Adrenal gland (tissue), 12 donors: ENCODE data around the gene TEN1. TPM values are rescaled to one million over a fixed set of nuclear protein-coding genes. Genes with fewer than 3 reads are reported as not detected.

Source experiments
- DNase-seq, 7 donors: peaks; one replicate each; pipeline ENCODE4 v3.0.0-alpha.2; 2019 to 2020
- H3K27ac ChIP-seq, 5 donors: fragments of 200-600 bp; sonication (generic) in 4 of 5; 1 replicate in 3 of 5; 2 replicates in 2 of 5; pipeline versions ENCODE4 v1.5.1 to v1.8.0; 2016 to 2020; ENCODE audit warnings: mild to moderate bottlenecking in 1 of 5
- H3K27me3 ChIP-seq: fragments of 200-600 bp; 2 replicates; pipeline ENCODE4 v1.8.0; 2021
- H3K36me3 ChIP-seq, 2 donors: fragments of 200-600 bp; replicated peaks in 1 of 2; 1 replicate in 1 of 2; 2 replicates in 1 of 2; pipeline versions ENCODE4 v1.5.1 to v1.8.0; 2018 to 2022
- H3K4me1 ChIP-seq, 2 donors: fragments of 200-600 bp; replicated peaks in 1 of 2; 1 replicate in 1 of 2; 2 replicates in 1 of 2; pipeline versions ENCODE4 v1.5.1 to v1.8.0; 2018 to 2021
- H3K4me3 ChIP-seq, 4 donors: fragments of 200-600 bp; sonication (generic) in 3 of 4; one replicate each; pipeline ENCODE4 v1.5.1; 2016 to 2018
- H3K9me3 ChIP-seq, 3 donors: fragments of 200-600 bp; sonication (generic) in 1 of 3; replicated peaks in 1 of 3; 1 replicate in 2 of 3; 2 replicates in 1 of 3; pipeline versions ENCODE4 v1.5.1 to v1.8.0; 2016 to 2021
- POLR2A ChIP-seq, 2 donors: fragments of 450-650 bp; IDR thresholded peaks; one replicate each; pipeline ENCODE4 v1.6.1; 2017; ENCODE audit warnings: antibody characterized with exemption in 2 of 2, mild to moderate bottlenecking in 2 of 2, moderate library complexity in 1 of 2
- WGBS, 4 donors: extraction: QIAGEN DNeasy Blood & Tissue Kit in 2 of 4; methylation state at CpG; one replicate each; pipeline versions ENCODE4 v1.1.5 to v1.1.7; 2013 to 2017; 5-methylcytosine and 5-hydroxymethylcytosine counted together
- intact Hi-C, 2 donors: fragments of 100-400 bp; cut with DNase I; formaldehyde crosslinking; loops; one replicate each; pipeline versions ENCODE4 v1.14.1 to v1.15.0; 2022 to 2023
- polyA plus RNA-seq, 3 donors: library from polyadenylated mRNA; stranded (reverse); fragments of 200-250 nt in 2 of 3; fragments of 350-450 nt in 1 of 3; fragmentation: Illumina TruSeq in 1 of 3; extraction: RNeasy Lipid Tissue Mini Kit (QIAGEN cat#74804) in 1 of 3; gene quantifications; one replicate each; pipeline ENCODE4 v1.2.3, GENCODE V29; 2013 to 2014
- total RNA-seq, 9 donors: library from RNA; depleted of rRNA in 4 of 9; stranded (reverse); fragments of >200 nt in 4 of 9; fragments of 120-200 nt in 1 of 9; fragmentation: NEBNext Ultra II Directional in 1 of 9; extraction: Animal tissue kit (Norgen Biotek cat#: 25700) in 1 of 9; gene quantifications; one replicate each; pipeline versions ENCODE4 v1.1.0 to v1.2.4, GENCODE V29; 2013 to 2023
- TF ChIP-seq, protein P1 (sequence below), 6 experiments: fragments of 450-650 bp in 4 of 6; fragments of 200-600 bp in 2 of 6; sonication (generic) in 1 of 6; IDR thresholded peaks; 1 replicate in 5 of 6; 2 replicates in 1 of 6; pipeline versions ENCODE4 v1.5.1 to v1.8.0; 2016 to 2021; ENCODE audit warnings: antibody characterized with exemption in 6 of 6, mild to moderate bottlenecking in 2 of 6, moderate library complexity in 1 of 6
- donor health status: healthy with polysubstance abuse.
- donor health status: Bipolar disorder and iron deficiency.
- donor health status: DM: yes; HTN: yes; CAD: no.
- donor health status: DM: no; HTN: no; CAD: no.
- donor health status: DM: no; HTN: no; CAD: no.
- donor health status: DM: yes; HTN: yes; CAD: no.

Gene TEN1
- total and polyA plus RNA-seq, 12 donors, result 8.7 to 40.0 (median 25.8) TPM

GRCh38 chr17:76032780-76033108 is 53.7 kb downstream of the TEN1 start:
- H3K36me3 ChIP-seq, result no peaks in the 10 kb centered on the region
- H3K4me3 ChIP-seq, result no peak overlapping the region
- no peaks in the 10 kb centered on the region for H3K9me3 ChIP-seq
- H3K27ac ChIP-seq, result no peak overlapping the region
- 50 to 78% (median 65%) methylated on average over 5 of the region's 5 CpGs for WGBS, 4 donors
- H3K4me1 ChIP-seq, result peaks cover 7 to 27% of the 10 kb centered on the region in 2 donors
- no peaks in the 10 kb centered on the region for H3K27me3 ChIP-seq
- intact Hi-C loops, result no loop called here
- peak in 1 of 7 donors; percentile 52 for DNase-seq
- TF ChIP-seq, protein P1, sequence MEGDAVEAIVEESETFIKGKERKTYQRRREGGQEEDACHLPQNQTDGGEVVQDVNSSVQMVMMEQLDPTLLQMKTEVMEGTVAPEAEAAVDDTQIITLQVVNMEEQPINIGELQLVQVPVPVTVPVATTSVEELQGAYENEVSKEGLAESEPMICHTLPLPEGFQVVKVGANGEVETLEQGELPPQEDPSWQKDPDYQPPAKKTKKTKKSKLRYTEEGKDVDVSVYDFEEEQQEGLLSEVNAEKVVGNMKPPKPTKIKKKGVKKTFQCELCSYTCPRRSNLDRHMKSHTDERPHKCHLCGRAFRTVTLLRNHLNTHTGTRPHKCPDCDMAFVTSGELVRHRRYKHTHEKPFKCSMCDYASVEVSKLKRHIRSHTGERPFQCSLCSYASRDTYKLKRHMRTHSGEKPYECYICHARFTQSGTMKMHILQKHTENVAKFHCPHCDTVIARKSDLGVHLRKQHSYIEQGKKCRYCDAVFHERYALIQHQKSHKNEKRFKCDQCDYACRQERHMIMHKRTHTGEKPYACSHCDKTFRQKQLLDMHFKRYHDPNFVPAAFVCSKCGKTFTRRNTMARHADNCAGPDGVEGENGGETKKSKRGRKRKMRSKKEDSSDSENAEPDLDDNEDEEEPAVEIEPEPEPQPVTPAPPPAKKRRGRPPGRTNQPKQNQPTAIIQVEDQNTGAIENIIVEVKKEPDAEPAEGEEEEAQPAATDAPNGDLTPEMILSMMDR (IDR thresholded peaks at IDR 0.05), result peak in 2 of 6 experiments; percentile 9 to 10
- TF ChIP-seq POLR2A (IDR thresholded peaks at IDR 0.05), result no peak

DNA sequence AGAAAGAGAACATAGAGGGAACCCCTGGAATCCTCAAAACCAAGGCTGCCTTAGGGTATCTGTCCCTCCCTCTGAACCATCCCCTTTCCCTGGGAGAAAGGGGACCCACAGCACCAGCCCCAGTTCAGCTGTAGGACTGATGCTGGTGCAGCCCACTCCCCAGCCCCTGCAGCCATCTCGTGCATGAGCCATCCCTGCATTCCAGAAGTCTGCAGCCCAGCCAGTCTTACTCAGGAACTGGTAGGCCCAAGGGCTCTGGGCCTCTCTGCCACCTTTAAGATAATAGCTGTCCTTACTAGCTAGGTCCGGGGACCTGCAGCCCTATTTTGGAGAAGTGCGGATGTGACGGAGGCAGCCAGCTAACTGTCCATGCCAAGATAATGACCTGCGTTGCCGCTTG is 54.1 kb downstream of the TEN1 start:
- no peak for DNase-seq
- H3K9me3 ChIP-seq, result no peaks in the 10 kb centered on the region
- no peak overlapping the region for H3K4me3 ChIP-seq
- H3K27me3 ChIP-seq, result no peaks in the 10 kb centered on the region
- no peak for TF ChIP-seq POLR2A (IDR thresholded peaks at IDR 0.05)
- TF ChIP-seq, protein P1 (IDR thresholded peaks at IDR 0.05), result no peak
- intact Hi-C loops, result no loop called here
- WGBS, 4 donors, result 95 to 97% (median 96%) methylated on average over 3 to 6 of the region's 6 CpGs
- H3K36me3 ChIP-seq, result no peaks in the 10 kb centered on the region
- H3K4me1 ChIP-seq, result peaks cover 7 to 27% of the 10 kb centered on the region in 2 donors
- no peak overlapping the region for H3K27ac ChIP-seq

DNA sequence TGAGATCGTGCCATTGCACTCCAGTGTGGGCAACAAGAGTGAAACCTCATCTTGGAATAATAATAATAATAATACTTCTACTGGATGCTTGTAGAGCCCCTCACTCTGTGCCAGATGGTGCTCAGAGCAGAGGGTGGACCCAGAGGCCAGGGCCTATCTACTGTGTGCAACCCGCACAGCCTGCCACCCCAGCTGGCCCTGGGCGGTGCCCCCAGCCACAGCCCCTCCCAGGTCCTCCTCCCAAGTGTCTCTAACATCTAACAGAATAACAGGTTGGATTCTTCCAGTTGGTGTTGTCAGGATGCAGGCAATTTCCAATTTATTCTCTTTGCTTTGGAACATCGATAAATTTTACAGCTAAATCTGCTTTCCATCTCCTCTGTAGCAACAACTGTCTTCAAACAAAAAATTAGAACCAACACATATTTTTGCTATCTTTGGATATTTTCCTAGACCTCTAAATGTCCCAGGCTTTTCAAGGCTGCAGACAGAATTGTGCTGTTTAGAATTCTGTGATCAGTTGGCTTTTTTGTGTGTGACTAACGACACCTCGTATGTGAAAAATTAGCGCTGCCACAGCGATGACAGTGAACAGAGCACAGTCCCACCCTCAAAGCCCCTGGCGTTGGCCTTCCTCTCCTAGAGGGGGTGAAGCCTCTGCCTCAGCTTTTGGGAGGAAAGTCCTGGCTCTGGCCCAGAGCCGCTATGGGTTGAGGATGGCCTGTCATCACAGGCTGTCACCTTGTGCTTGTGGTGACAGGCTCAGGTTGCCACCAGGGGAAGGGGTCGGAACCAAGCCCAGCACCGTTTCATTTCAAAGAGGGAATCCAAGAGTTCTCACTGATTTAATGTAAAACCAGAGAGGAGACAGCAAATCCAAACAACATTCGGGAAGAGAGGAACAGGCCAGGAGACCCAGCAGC is 55.6 kb downstream of the TEN1 start:
- no peak overlapping the region for H3K27ac ChIP-seq
- TF ChIP-seq, protein P1 (IDR thresholded peaks at IDR 0.05), result no peak
- no peak for TF ChIP-seq POLR2A (IDR thresholded peaks at IDR 0.05)
- 71 to 83% (median 75%) methylated on average over 12 to 13 of the region's 13 CpGs for WGBS, 4 donors
- peaks cover 0 to 9% of the 10 kb centered on the region in 2 donors for H3K36me3 ChIP-seq
- H3K9me3 ChIP-seq, result no peaks in the 10 kb centered on the region
- intact Hi-C loops, result no loop called here
- no peaks in the 10 kb centered on the region for H3K27me3 ChIP-seq
- H3K4me3 ChIP-seq, result no peak overlapping the region
- peaks cover 7 to 22% of the 10 kb centered on the region in 2 donors for H3K4me1 ChIP-seq
- no peak for DNase-seq

- H3K4me1 ChIP-seq, result peaks cover 7 to 18% of the 10 kb centered on the region in 2 donors
- WGBS, 4 donors, result 45 to 61% (median 51%) methylated on average over 12 to 22 of the region's 22 CpGs
- no peaks in the 10 kb centered on the region for H3K9me3 ChIP-seq
- no peaks in the 10 kb centered on the region for H3K27me3 ChIP-seq
- peaks cover 0 to 29% of the 10 kb centered on the region in 2 donors for H3K36me3 ChIP-seq
- intact Hi-C loops, result no loop called here
- no peak for TF ChIP-seq POLR2A (IDR thresholded peaks at IDR 0.05)
- peak overlapping the region in 1 of 5 donors; percentile 8 for H3K27ac ChIP-seq
- no peak overlapping the region for H3K4me3 ChIP-seq
- DNase-seq, result no peak
These were observed 57.6 kb downstream of the TEN1 start for GRCh38 chr17:76036497-76037261.
